GM23338 (cell line): ENCODE data around the gene GRIA1. TPM values are rescaled to one million over a fixed set of nuclear protein-coding genes. Genes with fewer than 3 reads are reported as not detected.

Experiments
- ATAC-seq: fragments of 200-7000 bp; cut with Tn5 transposase; 3 replicates; pipeline ENCODE4 v1.9.1; 2020
- DNase-seq: peaks from one replicate; pipeline ENCODE4 v3.0.0-alpha.2; 2015; ENCODE audit warnings: low spot score
- H2AFZ ChIP-seq: fragments of 200-600 bp; sonication (generic); 2 replicates; pipeline ENCODE4 v1.8.0; 2016; ENCODE audit warnings: antibody characterized with exemption, mild to moderate bottlenecking, moderate library complexity
- H3F3A ChIP-seq: fragments of 200-600 bp; sonication (generic); replicated peaks from 2 replicates; pipeline ENCODE4 v1.8.0; 2017; ENCODE audit warnings: antibody characterized with exemption, mixed run types, low read depth
- H3K27ac ChIP-seq: fragments of 200-600 bp; sonication (generic); 2 replicates; pipeline ENCODE4 v1.6.1; 2016; ENCODE audit warnings: low read depth
- H3K27me3 ChIP-seq: fragments of 200-600 bp; sonication (generic); 2 replicates; pipeline ENCODE4 v1.8.0; 2016; ENCODE audit warnings: mild to moderate bottlenecking, mixed run types, moderate library complexity; ENCODE audit not compliant: insufficient read depth
- H3K36me3 ChIP-seq: fragments of 200-600 bp; sonication (generic); 2 replicates; pipeline ENCODE4 v1.8.0; 2016; ENCODE audit warnings: mild to moderate bottlenecking; ENCODE audit not compliant: insufficient read depth
- H3K4me1 ChIP-seq: fragments of 200-600 bp; sonication (generic); 2 replicates; pipeline ENCODE4 v1.8.0; 2016; ENCODE audit warnings: mild to moderate bottlenecking, moderate library complexity; ENCODE audit not compliant: insufficient read depth
- H3K4me2 ChIP-seq: fragments of 200-600 bp; sonication (generic); 2 replicates; pipeline ENCODE4 v1.7.1; 2017; ENCODE audit warnings: mixed run types
- H3K4me3 ChIP-seq: fragments of 200-600 bp; sonication (generic); 2 replicates; pipeline ENCODE4 v1.6.1; 2016; ENCODE audit warnings: mixed run types
- H3K79me2 ChIP-seq: fragments of 200-600 bp; sonication (generic); replicated peaks from 2 replicates; pipeline ENCODE4 v1.8.0; 2017; ENCODE audit warnings: mild to moderate bottlenecking; ENCODE audit not compliant: insufficient read depth
- H3K9me2 ChIP-seq: fragments of 200-600 bp; sonication (generic); 2 replicates; pipeline ENCODE4 v1.8.0; 2017; ENCODE audit not compliant: insufficient read depth
- H4K20me1 ChIP-seq: fragments of 200-600 bp; sonication (generic); replicated peaks from 2 replicates; pipeline ENCODE4 v1.8.0; 2017; ENCODE audit warnings: mild to moderate bottlenecking; ENCODE audit not compliant: insufficient read depth
- H3K27ac Mint-ChIP-seq: 2 replicates; pipeline ENCODE4 v1.8.0; 2020; ENCODE audit warnings: inconsistent platforms, mild to moderate bottlenecking, moderate library complexity, mixed read lengths
- H3K27me3 Mint-ChIP-seq: 3 replicates; pipeline ENCODE4 v1.8.0; 2022; ENCODE audit warnings: low read depth, mild to moderate bottlenecking, moderate library complexity, mixed read lengths, inconsistent platforms; ENCODE audit not compliant: insufficient read depth, poor library complexity
- H3K36me3 Mint-ChIP-seq: 3 replicates; pipeline ENCODE4 v1.8.0; 2021; ENCODE audit warnings: low read depth, mild to moderate bottlenecking, inconsistent platforms, moderate library complexity, mixed read lengths
- H3K4me1 Mint-ChIP-seq: 3 replicates; pipeline ENCODE4 v1.8.0; 2020; ENCODE audit warnings: mild to moderate bottlenecking, inconsistent platforms, mixed read lengths
- H3K4me3 Mint-ChIP-seq: 3 replicates; pipeline ENCODE4 v1.8.0; 2021; ENCODE audit warnings: moderate library complexity, mild to moderate bottlenecking, inconsistent platforms, mixed read lengths
- H3K9me3 Mint-ChIP-seq: 3 replicates; pipeline ENCODE4 v1.8.0; 2020; ENCODE audit warnings: moderate library complexity, mild to moderate bottlenecking, inconsistent platforms, mixed read lengths
- CTCF ChIP-seq, 2 experiments: fragments of 200-600 bp in 1 of 2; sonication (generic) in 1 of 2; conservative IDR thresholded peaks; 2 replicates each; pipeline versions ENCODE4 v1.5.1 to v1.6.1; 2016 to 2017; ENCODE audit warnings: antibody characterized with exemption in 2 of 2, low read depth in 2 of 2, mild to moderate bottlenecking in 2 of 2, moderate library complexity in 1 of 2
- ETS1 ChIP-seq: IDR thresholded peaks from 2 replicates; pipeline ENCODE4 v1.6.1; 2016; ENCODE audit warnings: antibody characterized with exemption
- EZH2 ChIP-seq: fragments of 200-600 bp; sonication (generic); IDR thresholded peaks from one replicate; pipeline ENCODE4 v1.8.0; 2017; ENCODE audit warnings: antibody characterized with exemption, mild to moderate bottlenecking, low read depth; ENCODE audit not compliant: unreplicated experiment
- NANOG ChIP-seq: IDR thresholded peaks from 2 replicates; pipeline ENCODE4 v1.6.1; 2016; ENCODE audit warnings: antibody characterized with exemption, borderline replicate concordance
- POLR2AphosphoS5 ChIP-seq: IDR thresholded peaks from 2 replicates; pipeline ENCODE4 v1.6.1; 2016; ENCODE audit warnings: antibody characterized with exemption, low read depth
- STAT1 ChIP-seq: IDR thresholded peaks from one replicate; pipeline ENCODE4 v1.6.1; 2016; ENCODE audit warnings: antibody characterized with exemption; ENCODE audit not compliant: unreplicated experiment
- ZNF114 ChIP-seq: fragments of 250-450 bp; sonication (Bioruptor Pico); IDR thresholded peaks from 2 replicates; pipeline ENCODE4 v1.5.0; 2020; ENCODE audit warnings: mild to moderate bottlenecking, moderate library complexity
- ZNF331 ChIP-seq: fragments of 250-450 bp; sonication (Bioruptor Pico); IDR thresholded peaks from 2 replicates; pipeline ENCODE4 v1.5.0; 2020; ENCODE audit warnings: low read depth, mild to moderate bottlenecking, moderate library complexity
- ZNF462 ChIP-seq: fragments of 250-450 bp; sonication (Bioruptor Pico); IDR thresholded peaks from 2 replicates; pipeline ENCODE4 v1.5.0; 2020; ENCODE audit warnings: mild to moderate bottlenecking, moderate library complexity
- polyA plus RNA-seq: library from polyadenylated mRNA; unstranded; fragments of >200 nt; fragmentation: Nextera tagmentation; extraction: Ambion mirVana; gene quantifications from 2 replicates; pipeline ENCODE4 v1.2.1, GENCODE V29; 2016
- total RNA-seq: library from RNA; depleted of rRNA; stranded (reverse); fragments of >200 nt; shearing (Covaris generic); gene quantifications from 2 replicates; pipeline ENCODE4 v1.2.3, GENCODE V29; 2014

The GRIA1 gene
- total and polyA plus RNA-seq, 2 experiments from 2014 or later, result 1.0 to 1.7 TPM

GRCh38 chr5:153544706-153545105, 54.2 kb downstream of the GRIA1 start:
- H3K4me1 Mint-ChIP-seq, result no peaks in the 10 kb centered on the region
- no peaks in the 10 kb centered on the region for H3F3A ChIP-seq
- H3K4me2 ChIP-seq, result no peak overlapping the region
- H3K27ac Mint-ChIP-seq, result no peak overlapping the region
- H2AFZ ChIP-seq, result no peak overlapping the region
- H3K79me2 ChIP-seq, result no peaks in the 10 kb centered on the region
- H3K4me3 Mint-ChIP-seq, result no peak overlapping the region
- H3K27me3 ChIP-seq, result no peaks in the 10 kb centered on the region
- no peaks in the 10 kb centered on the region for H3K4me1 ChIP-seq
- H4K20me1 ChIP-seq, result no peaks in the 10 kb centered on the region
- no peaks in the 10 kb centered on the region for H3K27me3 Mint-ChIP-seq
- ATAC-seq, result no peak
- H3K27ac ChIP-seq, result no peak overlapping the region
- H3K9me3 Mint-ChIP-seq, result no peaks in the 10 kb centered on the region
- no peaks in the 10 kb centered on the region for H3K36me3 ChIP-seq
- no peaks in the 10 kb centered on the region for H3K36me3 Mint-ChIP-seq
- TF ChIP-seq ZNF462 (CRISPR knock-in tag), result no peak
- TF ChIP-seq NANOG, result no peak
- no peak for TF ChIP-seq ETS1
- TF ChIP-seq POLR2AphosphoS5, result no peak
- TF ChIP-seq EZH2, result no peak
- no peak for TF ChIP-seq ZNF331 (CRISPR knock-in tag)
- TF ChIP-seq STAT1, result no peak
- no peak for TF ChIP-seq ZNF114 (CRISPR knock-in tag)
- no peak for TF ChIP-seq CTCF (conservative IDR thresholded peaks at IDR 0.05; ENCODE audit: low read depth in 2 of 2)
- no peaks in the 10 kb centered on the region; the same call in 1 of the 2 replicates for H3K9me2 ChIP-seq
- no peak overlapping the region for H3K4me3 ChIP-seq
- no peak for DNase-seq
